ENCODE measurements around the gene ZNF532.

DNA sequence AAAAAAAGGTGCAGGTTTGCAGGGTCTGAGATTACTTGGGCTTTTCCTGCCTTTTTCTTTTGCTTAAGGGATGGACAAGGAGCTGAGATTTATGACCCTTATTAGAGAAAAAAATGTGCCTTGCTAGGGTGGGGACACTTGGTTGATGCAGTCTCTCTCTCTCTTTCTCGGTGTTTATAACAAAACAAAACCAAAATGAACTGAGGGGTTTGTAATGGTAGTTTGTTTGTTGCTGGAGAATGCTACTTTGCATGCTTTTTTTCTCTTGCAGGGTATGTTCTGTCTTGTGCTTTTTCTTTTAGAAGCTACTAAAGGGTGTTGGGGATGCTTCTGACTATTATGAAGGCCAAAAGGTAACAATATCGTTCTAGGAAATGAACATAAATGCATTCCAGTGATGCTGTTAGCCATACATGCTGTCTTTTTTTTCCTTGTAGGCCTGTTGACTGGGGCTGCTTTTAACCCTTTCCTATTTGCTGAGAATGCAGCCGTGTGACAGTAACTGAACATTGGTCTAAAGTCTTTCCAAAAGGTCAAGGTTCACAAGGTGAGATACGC lies 435 bp downstream of the ZNF532 start:
- TF ChIP-seq, protein P1, sequence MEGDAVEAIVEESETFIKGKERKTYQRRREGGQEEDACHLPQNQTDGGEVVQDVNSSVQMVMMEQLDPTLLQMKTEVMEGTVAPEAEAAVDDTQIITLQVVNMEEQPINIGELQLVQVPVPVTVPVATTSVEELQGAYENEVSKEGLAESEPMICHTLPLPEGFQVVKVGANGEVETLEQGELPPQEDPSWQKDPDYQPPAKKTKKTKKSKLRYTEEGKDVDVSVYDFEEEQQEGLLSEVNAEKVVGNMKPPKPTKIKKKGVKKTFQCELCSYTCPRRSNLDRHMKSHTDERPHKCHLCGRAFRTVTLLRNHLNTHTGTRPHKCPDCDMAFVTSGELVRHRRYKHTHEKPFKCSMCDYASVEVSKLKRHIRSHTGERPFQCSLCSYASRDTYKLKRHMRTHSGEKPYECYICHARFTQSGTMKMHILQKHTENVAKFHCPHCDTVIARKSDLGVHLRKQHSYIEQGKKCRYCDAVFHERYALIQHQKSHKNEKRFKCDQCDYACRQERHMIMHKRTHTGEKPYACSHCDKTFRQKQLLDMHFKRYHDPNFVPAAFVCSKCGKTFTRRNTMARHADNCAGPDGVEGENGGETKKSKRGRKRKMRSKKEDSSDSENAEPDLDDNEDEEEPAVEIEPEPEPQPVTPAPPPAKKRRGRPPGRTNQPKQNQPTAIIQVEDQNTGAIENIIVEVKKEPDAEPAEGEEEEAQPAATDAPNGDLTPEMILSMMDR (IDR thresholded peaks at IDR 0.05; ENCODE audit: borderline replicate concordance, extremely low read depth, low read length, poor library complexity, severe bottlenecking), result no peak
- no peak for TF ChIP-seq EZH2 (IDR thresholded peaks at IDR 0.05; ENCODE audit: borderline replicate concordance, low read depth, low read length, severe bottlenecking)

All from DND-41 (cell line).